ENCODE data around the gene CARD14. TPM values are rescaled to one million over a fixed set of nuclear protein-coding genes. Genes with fewer than 3 reads are reported as not detected.

Gene CARD14
- total RNA-seq, 1 donor from 2014 or later: 0.41 TPM

DNA sequence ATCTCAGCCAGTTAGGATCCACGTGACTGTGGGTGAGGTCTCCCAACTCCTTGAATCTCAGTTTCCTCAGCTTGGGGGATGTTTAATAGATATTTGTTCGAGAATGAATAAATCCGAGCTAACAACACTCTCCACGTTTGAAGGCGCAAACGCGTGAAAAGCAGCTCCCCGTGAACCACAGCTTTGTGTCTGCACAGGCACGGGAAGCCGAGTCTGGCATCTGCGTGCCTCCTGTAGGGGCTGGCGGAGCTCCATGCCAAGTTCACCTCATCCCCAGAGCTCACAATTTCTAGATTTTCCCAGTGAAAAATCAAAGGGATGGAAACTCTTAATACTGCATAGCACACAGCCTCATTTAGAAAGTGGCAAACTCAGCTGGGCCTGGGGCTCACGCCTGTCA is 36.0 kb downstream of the CARD14 start:
- DNase-seq (ENCODE audit: low spot score in 2 of 2): no peak
- no peak for FAIRE-seq

DNA sequence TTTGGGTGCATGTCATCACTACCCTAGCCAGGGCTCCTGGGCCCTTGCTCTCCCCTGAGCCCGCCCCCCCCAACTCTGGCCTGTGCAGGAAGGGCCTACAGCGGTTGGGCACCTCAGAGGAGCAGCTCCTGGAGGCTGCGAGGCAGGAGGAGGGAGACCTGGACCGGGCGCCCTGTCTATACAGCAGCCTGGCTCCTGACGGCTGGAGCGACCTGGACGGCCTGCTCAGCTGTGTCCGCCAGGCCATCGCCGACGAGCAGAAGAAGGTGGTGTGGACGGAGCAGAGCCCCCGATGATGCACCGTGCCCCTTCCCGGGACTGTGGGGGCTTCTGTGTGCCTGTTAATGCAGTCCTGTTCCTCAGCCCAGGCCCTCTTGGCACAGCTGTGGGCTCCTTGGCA is 38.2 kb downstream of the CARD14 start:
- DNase-seq (ENCODE audit: low spot score in 2 of 2) (no peak), FAIRE-seq (no peak)

- FAIRE-seq (no peak), DNase-seq (ENCODE audit: low spot score in 2 of 2) (no peak)
Observed at GRCh38 chr17:80209765-80210164, 39.9 kb downstream of the CARD14 start.

DNA sequence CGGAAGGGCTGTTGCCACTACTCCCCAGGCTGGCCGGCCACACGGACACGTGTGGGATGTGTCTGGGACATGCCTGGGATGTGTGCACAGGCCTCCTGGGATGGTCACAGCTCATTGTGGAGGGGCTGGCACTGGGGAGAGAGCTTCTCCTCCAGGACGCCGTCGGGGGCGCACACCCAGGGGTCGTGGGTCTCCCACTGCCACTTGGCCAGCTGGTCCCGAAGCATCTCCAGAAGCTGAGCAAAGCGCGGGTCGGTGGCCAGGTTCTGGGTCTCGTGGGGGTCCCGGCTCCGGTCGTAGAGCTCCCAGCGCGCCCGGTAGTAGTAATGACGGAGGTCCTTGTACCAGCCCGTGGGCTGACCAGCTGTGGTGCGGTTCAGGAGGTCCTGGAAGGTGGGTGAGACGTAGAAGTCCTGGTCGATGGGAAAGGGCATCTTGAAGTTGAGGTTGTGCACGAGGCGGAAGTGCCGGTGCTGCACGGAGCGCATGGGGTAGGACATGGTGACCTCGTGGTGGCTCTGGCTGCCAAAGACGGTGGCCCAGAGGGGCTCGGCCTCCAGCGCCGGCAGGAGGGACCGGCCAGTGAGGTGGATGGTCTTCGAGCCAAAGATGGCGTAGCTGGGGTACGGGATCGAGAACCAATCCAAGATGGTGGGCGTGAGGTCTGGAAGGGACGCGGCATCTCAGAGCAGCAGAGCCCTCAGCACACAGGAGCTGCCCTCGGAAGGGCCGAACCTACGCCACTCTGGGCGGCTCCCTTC is 40.7 kb downstream of the CARD14 start:
- DNase-seq (ENCODE audit: low spot score in 2 of 2): no peak
- FAIRE-seq: no peak

GRCh38 chr17:80212109-80212508 is 42.3 kb downstream of the CARD14 start:
- DNase-seq (ENCODE audit: low spot score in 2 of 2) (no peak), FAIRE-seq (no peak)

- DNase-seq (ENCODE audit: low spot score in 2 of 2) (no peak), FAIRE-seq (no peak)
Observed at GRCh38 chr17:80212511-80212910, 42.7 kb downstream of the CARD14 start.

DNA sequence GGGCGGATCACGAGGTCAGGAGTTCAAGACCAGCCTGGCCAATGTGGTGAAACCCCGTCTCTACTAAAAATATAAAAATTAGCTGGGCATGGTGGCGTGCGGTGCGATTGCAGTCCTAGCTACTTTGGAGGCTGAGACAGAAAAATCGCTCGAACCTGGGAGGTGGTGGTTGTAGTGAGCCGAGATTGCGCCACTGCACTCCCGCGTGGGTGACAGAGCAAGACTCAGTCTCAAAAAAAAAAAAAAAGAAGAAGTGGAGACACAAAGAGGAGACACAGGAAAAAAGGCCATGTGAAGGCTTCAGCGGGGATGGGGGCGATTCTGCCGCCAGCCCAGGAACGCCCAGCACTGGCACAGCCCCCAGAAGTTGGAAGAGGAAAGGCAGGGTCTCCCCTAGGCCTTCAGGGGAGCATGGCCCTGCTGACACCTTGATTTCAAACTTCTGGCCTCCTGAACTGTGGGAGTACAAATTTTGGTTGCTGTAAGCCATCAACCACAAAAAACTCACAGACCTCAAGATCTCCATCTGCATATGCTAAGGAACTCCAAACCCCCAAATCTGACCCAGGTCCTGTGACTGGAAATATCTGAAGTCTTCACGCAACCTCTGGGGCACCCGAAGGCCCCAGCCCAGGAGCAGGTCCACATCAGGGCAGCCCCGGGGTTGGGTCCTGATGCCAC is 43.3 kb downstream of the CARD14 start:
- FAIRE-seq: no peak
- no peak for DNase-seq (ENCODE audit: low spot score in 2 of 2)

- FAIRE-seq: no peak
Observed at GRCh38 chr17:80213643-80213975, 43.8 kb downstream of the CARD14 start.

GRCh38 chr17:80214012-80214877 is 44.4 kb downstream of the CARD14 start:
- DNase-seq (ENCODE audit: low spot score in 2 of 2) (no peak), FAIRE-seq (no peak)

More at GRCh38 chr17:80213643-80213975, 43.8 kb downstream of the CARD14 start:
- no peak for DNase-seq (ENCODE audit: low spot score in 2 of 2)

DNA sequence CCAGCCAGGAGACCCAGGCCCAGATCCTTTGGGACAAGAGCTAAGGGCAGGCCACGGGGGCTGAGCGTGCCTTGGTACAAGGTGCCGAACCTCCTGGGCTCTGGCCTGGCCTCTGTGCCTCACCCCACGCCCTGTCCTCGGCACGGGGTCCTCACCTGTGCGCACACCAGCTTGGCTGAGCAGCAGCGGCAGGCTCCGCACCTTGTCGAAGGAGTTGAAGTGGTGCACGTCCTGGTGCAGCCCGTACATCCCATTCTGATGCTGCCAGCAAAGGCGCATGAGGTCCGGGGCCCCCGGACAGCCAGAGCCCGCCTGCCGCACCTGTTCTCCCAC is 45.0 kb downstream of the CARD14 start:
- FAIRE-seq (no peak), DNase-seq (ENCODE audit: low spot score in 2 of 2) (no peak)

- DNase-seq (ENCODE audit: low spot score in 2 of 2) (no peak), FAIRE-seq (no peak)
Observed at GRCh38 chr17:80216473-80217456, 46.9 kb downstream of the CARD14 start.

DNA sequence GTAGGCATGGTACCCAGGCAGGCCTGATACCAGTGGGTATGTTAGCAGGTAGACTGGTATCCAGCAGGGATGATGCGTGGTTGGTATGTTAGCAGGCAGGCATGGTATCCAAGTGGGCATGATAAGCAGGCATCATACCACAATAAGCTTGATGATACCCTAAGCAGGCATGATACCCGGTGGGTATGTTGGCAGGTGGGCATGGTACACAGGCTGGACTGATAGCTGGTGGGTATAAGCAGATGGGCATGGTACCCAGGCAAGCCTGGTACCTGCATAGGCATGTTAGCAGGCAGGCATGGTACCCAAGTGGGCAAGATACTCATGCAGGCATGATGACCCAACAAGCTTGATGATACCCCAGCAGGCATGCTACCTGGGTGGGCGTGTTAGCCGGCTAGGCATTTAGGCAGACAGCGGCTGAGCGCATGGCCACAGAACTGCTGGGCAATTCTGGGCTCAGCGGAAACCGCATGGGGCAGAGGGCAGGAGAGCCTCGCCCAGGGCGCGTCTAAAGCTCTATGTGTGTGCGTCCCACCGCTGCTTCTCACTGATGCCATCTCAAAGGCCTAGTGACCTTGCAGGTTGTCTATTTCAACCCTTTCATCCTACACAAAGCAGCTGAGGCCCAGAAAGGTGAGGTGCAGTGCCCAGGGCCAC is 48.0 kb downstream of the CARD14 start:
- FAIRE-seq (no peak), DNase-seq (ENCODE audit: low spot score in 2 of 2) (no peak)

DNA sequence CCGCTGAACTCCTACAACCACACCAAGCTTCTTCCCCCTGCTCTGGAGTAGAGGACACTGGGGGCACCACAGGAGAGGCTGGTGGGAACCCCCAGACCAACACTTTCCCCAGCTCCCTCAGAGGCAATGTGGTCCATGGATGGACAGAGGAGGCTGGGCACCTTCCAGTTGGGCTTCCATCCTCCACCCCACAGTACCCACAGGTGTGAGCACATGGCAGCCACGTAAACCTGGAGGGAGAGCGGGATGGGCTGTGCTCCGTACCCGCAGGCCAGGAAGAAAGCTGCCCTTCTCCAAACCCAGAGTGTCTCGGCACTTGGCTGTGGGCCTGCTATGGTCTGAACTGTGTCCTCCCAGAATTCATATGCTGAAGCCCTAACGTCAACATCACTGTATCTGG is 48.6 kb downstream of the CARD14 start:
- no peak for FAIRE-seq

GRCh38 chr17:80219013-80219762 is 49.4 kb downstream of the CARD14 start:
- FAIRE-seq (no peak), DNase-seq (ENCODE audit: low spot score in 2 of 2) (peak; percentile 46 to 60)

More for the DNA sequence above, 48.6 kb downstream of the CARD14 start:
- no peak for DNase-seq (ENCODE audit: low spot score in 2 of 2)

DNA sequence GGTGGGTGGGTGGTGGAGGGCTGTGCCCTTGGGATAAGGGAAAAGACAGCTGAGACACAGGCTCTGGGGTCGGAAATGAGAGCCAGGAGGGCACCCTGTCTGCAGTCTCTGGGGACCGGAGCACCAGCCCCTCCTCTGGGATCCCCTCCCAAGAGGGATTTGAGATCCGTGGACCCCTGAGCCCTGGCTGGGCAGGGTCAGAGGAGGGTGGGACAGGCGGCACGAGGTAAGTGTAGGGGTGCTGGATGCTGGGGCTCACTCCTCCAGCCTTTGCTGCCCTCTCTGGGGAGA is 49.9 kb downstream of the CARD14 start:
- FAIRE-seq (no peak), DNase-seq (ENCODE audit: low spot score in 2 of 2) (no peak)

GRCh38 chr17:80220054-80220735 is 50.4 kb downstream of the CARD14 start, which contains the start of the genes SGSH and SLC26A11:
SGSH (minus strand) TSS chr17:80220333; CDS start chr17:80220313, 20 bp downstream.
SLC26A11 (plus strand) TSS chr17:80220427; CDS start chr17:80221561, 1,134 bp downstream.
- FAIRE-seq: no peak
- peak; percentile 96 to 97 for DNase-seq (ENCODE audit: low spot score in 2 of 2)

DNA sequence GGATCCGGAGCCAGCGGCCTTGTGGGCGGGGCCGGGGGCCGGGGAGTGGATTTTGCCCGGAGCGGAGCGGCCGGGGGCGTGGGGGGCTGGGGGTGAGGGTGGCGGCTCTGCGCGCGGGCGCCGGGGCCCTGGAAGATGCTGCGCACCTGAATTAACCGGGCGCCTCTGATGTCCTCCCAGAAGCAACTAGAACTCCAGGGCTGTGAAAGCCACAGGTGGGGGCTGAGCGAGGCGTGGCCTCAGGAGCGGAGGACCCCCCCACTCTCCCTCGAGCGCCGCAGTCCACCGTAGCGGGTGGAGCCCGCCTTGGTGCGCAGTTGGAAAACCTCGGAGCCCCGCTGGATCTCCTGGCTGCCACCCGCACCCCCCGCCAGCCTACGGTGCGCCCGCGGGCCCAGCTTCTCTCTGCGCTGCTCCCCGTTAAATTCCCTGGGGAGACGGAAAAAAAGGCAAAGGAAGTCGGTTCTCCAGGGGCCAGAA is 50.9 kb downstream of the CARD14 start:
- FAIRE-seq (no peak), DNase-seq (ENCODE audit: low spot score in 2 of 2) (peak; percentile 65 to 73)
